Neural cell (in vitro differentiated cells): ENCODE data around the gene STXBP5.

ENCODE experiments used
- CTCF ChIP-seq: fragments of 450-650 bp; IDR thresholded peaks from 2 replicates; pipeline ENCODE4 v1.5.1; 2014; ENCODE audit warnings: antibody characterized with exemption, mild to moderate bottlenecking, moderate library complexity; ENCODE audit not compliant: poor library complexity, severe bottlenecking
- EP300 ChIP-seq: fragments of 450-650 bp; conservative IDR thresholded peaks from 2 replicates; pipeline ENCODE4 v1.6.1; 2014; ENCODE audit warnings: antibody characterized with exemption, mild to moderate bottlenecking, moderate library complexity; ENCODE audit not compliant: poor library complexity, severe bottlenecking
- EZH2 ChIP-seq: fragments of 200-600, 300-800 bp; shearing (Covaris generic), sonication (generic); IDR thresholded peaks from 2 replicates; pipeline ENCODE4 v1.6.1; 2014; ENCODE audit warnings: antibody characterized with exemption, low read length, borderline replicate concordance, mild to moderate bottlenecking; ENCODE audit not compliant: insufficient read depth, poor library complexity, severe bottlenecking
- MXI1 ChIP-seq: fragments of 450-650 bp; conservative IDR thresholded peaks from 2 replicates; pipeline ENCODE4 v1.6.1; 2014; ENCODE audit warnings: antibody characterized with exemption, mild to moderate bottlenecking; ENCODE audit not compliant: poor library complexity, severe bottlenecking
- POLR2AphosphoS5 ChIP-seq: IDR thresholded peaks from 2 replicates; pipeline ENCODE4 v1.6.1; 2012
- RAD21 ChIP-seq: fragments of 450-650 bp; conservative IDR thresholded peaks from 2 replicates; pipeline ENCODE4 v1.6.1; 2014; ENCODE audit warnings: antibody characterized with exemption, mild to moderate bottlenecking, moderate library complexity
- REST ChIP-seq: IDR thresholded peaks from 2 replicates; pipeline ENCODE4 v1.6.1; 2012; ENCODE audit warnings: borderline replicate concordance
- SMC3 ChIP-seq: fragments of 450-650 bp; conservative IDR thresholded peaks from 2 replicates; pipeline ENCODE4 v1.6.1; 2014; ENCODE audit warnings: antibody characterized with exemption, mild to moderate bottlenecking, moderate library complexity; ENCODE audit not compliant: poor library complexity
- TAF1 ChIP-seq: IDR thresholded peaks from 2 replicates; pipeline ENCODE4 v1.6.1; 2012; ENCODE audit warnings: low read depth

- TF ChIP-seq CTCF (no peak), EZH2 (no peak), POLR2AphosphoS5 (no peak), RAD21 (no peak), REST (no peak), TAF1 (no peak), MXI1 (no peak), EP300 (no peak), SMC3 (no peak)
These were observed 11.8 kb upstream of the STXBP5 start for GRCh38 chr6:147192278-147192911.
